ENCODE measurements around the gene ATF7. TPM values are rescaled to one million over a fixed set of nuclear protein-coding genes. Genes with fewer than 3 reads are reported as not detected.
"Not testable (repeated sequence)": the region's sequence is repeated elsewhere in the genome, so short reads cannot be mapped to it uniquely, and the experiment has no call there.

The ATF7 gene
- polyA plus RNA-seq, 1 of the 3 experiments (the other 2 are of a cell fraction): 12.8 TPM

- no peak overlapping the region for H3K4me2 ChIP-seq
- peak; percentile 60 for DNase-seq
- peaks cover 73% of the 10 kb centered on the region for H3F3A ChIP-seq (replicated peaks; ENCODE audit: insufficient read depth)
- H3K36me3 ChIP-seq (replicated peaks in 1 of 2; ENCODE audit: control insufficient read depth in 1 of 2, insufficient read depth in 2 of 2, low read length in 1 of 2): peaks cover 73 to 79% of the 10 kb centered on the region in 2 experiments
- no peak overlapping the region for H3K9ac ChIP-seq
- H2AFZ ChIP-seq (ENCODE audit: low read depth): no peak overlapping the region
- WGBS (ENCODE audit: low lambda C conversion rate): 84% methylated on average over 9 of the region's 9 CpGs
- H3K27me3 ChIP-seq (ENCODE audit: insufficient read depth): no peaks in the 10 kb centered on the region
- H3K4me3 ChIP-seq (ENCODE audit: low read depth in 2 of 2, low read length in 1 of 2): no peak overlapping the region
- peaks cover 0 to 5% of the 10 kb centered on the region in 2 experiments; a peak in 2 of 4 replicates for H3K4me1 ChIP-seq (ENCODE audit: control insufficient read depth in 1 of 2, insufficient read depth in 2 of 2, low read depth in 1 of 2, low read length in 1 of 2)
- ChIA-PET POLR2A (interaction anchor here (0.7 to 4.4 kb wide), 8 partner anchors 9 to 27 kb away, joined by 3 to 28 read pairs (median 6); partner anchors contain the start of genes MAP3K12 and TARBP2), CTCF (interaction anchor here (0.7 to 3.2 kb wide), 17 partner anchors 9 to 160 kb away, joined by 3 to 25 read pairs (median 4); partner anchors contain the start of genes AAAS, MAP3K12 and TARBP2)
- H4K20me1 ChIP-seq (ENCODE audit: insufficient read depth): peaks cover 64% of the 10 kb centered on the region
- H3K9me2 ChIP-seq: no peaks in the 10 kb centered on the region
- H3K79me2 ChIP-seq (ENCODE audit: insufficient read depth): peaks cover 28% of the 10 kb centered on the region; the same call in 1 of the 2 replicates
- H3K9me3 ChIP-seq: no peaks in the 10 kb centered on the region
- no peak for TF ChIP-seq MAX (IDR thresholded peaks at IDR 0.05; ENCODE audit: low read depth)
- peak; percentile 34 for TF ChIP-seq CTCF (IDR thresholded peaks at IDR 0.05)
- peak overlapping the region in 1 of 2 experiments; percentile 50; a peak in 3 of 4 replicates for H3K27ac ChIP-seq (ENCODE audit: low read depth in 2 of 2, low read length in 1 of 2)
These were observed 144.1 kb downstream of the ATF7 start for GRCh38 chr12:53481939-53482586.

GRCh38 chr12:53481458-53481857 lies 144.7 kb downstream of the ATF7 start:
- peaks cover 79 to 84% of the 10 kb centered on the region in 2 experiments for H3K36me3 ChIP-seq (replicated peaks in 1 of 2; ENCODE audit: control insufficient read depth in 1 of 2, insufficient read depth in 2 of 2, low read length in 1 of 2)
- not testable (repeated sequence) for H3K27me3 ChIP-seq (ENCODE audit: insufficient read depth); H3K9me3 ChIP-seq; H3K9ac ChIP-seq; H3K4me3 ChIP-seq (ENCODE audit: low read depth in 2 of 2, low read length in 1 of 2); DNase-seq; H2AFZ ChIP-seq (ENCODE audit: low read depth); H3K4me1 ChIP-seq (ENCODE audit: control insufficient read depth in 1 of 2, insufficient read depth in 2 of 2, low read depth in 1 of 2, low read length in 1 of 2); H3K4me2 ChIP-seq; H3K9me2 ChIP-seq
- ChIA-PET CTCF (interaction anchor here (0.7 to 3.2 kb wide), 16 partner anchors 8 to 160 kb away, joined by 3 to 25 read pairs (median 4); partner anchors contain the start of genes AAAS and TARBP2), POLR2A (interaction anchor here (0.7 to 4.4 kb wide), 8 partner anchors 8 to 27 kb away, joined by 3 to 28 read pairs (median 6); partner anchors contain the start of genes MAP3K12 and TARBP2)
- peaks cover 70% of the 10 kb centered on the region for H4K20me1 ChIP-seq (ENCODE audit: insufficient read depth)
- WGBS (ENCODE audit: low lambda C conversion rate): 59% methylated on average over 6 of the region's 6 CpGs
- TF ChIP-seq JUND (IDR thresholded peaks at IDR 0.05): 0 out of 2 replicates have a peak, but pooled peaks have one; percentile 2
- peak; percentile 20; the same call in 1 of the 2 replicates for TF ChIP-seq TCF12 (IDR thresholded peaks at IDR 0.05)
- peaks cover 79% of the 10 kb centered on the region for H3F3A ChIP-seq (replicated peaks; ENCODE audit: insufficient read depth)
- peaks cover 33% of the 10 kb centered on the region for H3K79me2 ChIP-seq (ENCODE audit: insufficient read depth)
- peak overlapping the region in 1 of 2 experiments; percentile 50; a peak in 2 of 4 replicates for H3K27ac ChIP-seq (ENCODE audit: low read depth in 2 of 2, low read length in 1 of 2)

Data from SK-N-SH (cell line).